WTC11 (cell line): ENCODE measurements around the gene PPP5C. TPM values are rescaled to one million over a fixed set of nuclear protein-coding genes. Genes with fewer than 3 reads are reported as not detected.

Experiments
- ATAC-seq: fragments of 200-7000 bp; cut with Tn5 transposase; 2 replicates; pipeline ENCODE4 v1.10.0; 2021; ENCODE audit warnings: mild to moderate bottlenecking, moderate library complexity
- CTCF ChIA-PET: fragments of 300-600 bp; sonication (Branson Sonifier 250); formaldehyde crosslinking; loops from one replicate; lab custom pipeline; 2021; ENCODE audit warnings: antibody characterized with exemption; lab: Charles Lee
- POLR2A ChIA-PET: fragments of 350-600 bp; sonication (Branson Sonifier 250); formaldehyde crosslinking; loops from one replicate; lab custom pipeline; 2021; ENCODE audit warnings: antibody characterized with exemption; lab: Charles Lee
- DNase-seq: peaks from one replicate; pipeline ENCODE4 v3.0.0; 2021; ENCODE audit warnings: low spot score
- H3K27ac Mint-ChIP-seq: 2 replicates; pipeline ENCODE4 v1.8.0; 2021; ENCODE audit warnings: mixed read lengths
- H3K27me3 Mint-ChIP-seq: 2 replicates; pipeline ENCODE4 v1.8.0; 2021; ENCODE audit warnings: low read depth, mild to moderate bottlenecking, moderate library complexity, mixed read lengths
- H3K36me3 Mint-ChIP-seq: 2 replicates; pipeline ENCODE4 v1.8.0; 2021; ENCODE audit warnings: mixed read lengths
- H3K4me1 Mint-ChIP-seq: 2 replicates; pipeline ENCODE4 v1.8.0; 2022; ENCODE audit warnings: mixed read lengths
- H3K4me3 Mint-ChIP-seq: 2 replicates; pipeline ENCODE4 v1.8.0; 2021; ENCODE audit warnings: mild to moderate bottlenecking, moderate library complexity, mixed read lengths
- H3K9me3 Mint-ChIP-seq: 2 replicates; pipeline ENCODE4 v1.8.0; 2021; ENCODE audit warnings: mixed read lengths
- ATF6 ChIP-seq: sonication (generic); formaldehyde crosslinking; IDR thresholded peaks from 2 replicates; pipeline ENCODE4 v1.8.1; 2023; ENCODE audit warnings: mild to moderate bottlenecking, missing genetic modification reagents
- CBFB ChIP-seq: sonication (generic); formaldehyde crosslinking; IDR thresholded peaks from 2 replicates; pipeline ENCODE4 v1.8.1; 2022; ENCODE audit warnings: mild to moderate bottlenecking, low read depth, missing genetic modification reagents
- ELF4 ChIP-seq: sonication (generic); formaldehyde crosslinking; IDR thresholded peaks from 2 replicates; pipeline ENCODE4 v1.8.1; 2022; ENCODE audit warnings: low read depth, mild to moderate bottlenecking, moderate library complexity, missing genetic modification reagents
- ERG ChIP-seq: fragments of 250-450 bp; sonication (Bioruptor Pico); IDR thresholded peaks from 2 replicates; pipeline ENCODE4 v1.8.0; 2021; ENCODE audit warnings: mild to moderate bottlenecking
- FOXK1 ChIP-seq: sonication (generic); formaldehyde crosslinking; IDR thresholded peaks from 2 replicates; pipeline ENCODE4 v1.8.0; 2022; ENCODE audit warnings: mild to moderate bottlenecking, moderate library complexity, missing genetic modification reagents
- IRF2 ChIP-seq: sonication (generic); formaldehyde crosslinking; IDR thresholded peaks from 2 replicates; pipeline ENCODE4 v1.8.0; 2022; ENCODE audit warnings: low read depth, missing genetic modification reagents, borderline replicate concordance
- NFE2L1 ChIP-seq: sonication (generic); formaldehyde crosslinking; IDR thresholded peaks from 2 replicates; pipeline ENCODE4 v1.8.1; 2023; ENCODE audit warnings: missing genetic modification reagents
- NFYB ChIP-seq: sonication (generic); formaldehyde crosslinking; conservative IDR thresholded peaks from 2 replicates; pipeline ENCODE4 v1.8.0; 2022; ENCODE audit warnings: low read depth, missing genetic modification reagents
- NR2C2 ChIP-seq: sonication (generic); formaldehyde crosslinking; IDR thresholded peaks from 2 replicates; pipeline ENCODE4 v1.8.0; 2022; ENCODE audit warnings: mild to moderate bottlenecking, missing genetic modification reagents
- RELA ChIP-seq: sonication (generic); formaldehyde crosslinking; IDR thresholded peaks from 2 replicates; pipeline ENCODE4 v1.8.1; 2022; ENCODE audit warnings: missing genetic modification reagents, mild to moderate bottlenecking, borderline replicate concordance
- TCF7 ChIP-seq: sonication (generic); formaldehyde crosslinking; IDR thresholded peaks from 2 replicates; pipeline ENCODE4 v1.8.0; 2022; ENCODE audit warnings: mild to moderate bottlenecking, low read depth, missing genetic modification reagents, moderate library complexity
- TP53 ChIP-seq: sonication (generic); formaldehyde crosslinking; IDR thresholded peaks from 2 replicates; pipeline ENCODE4 v1.8.1; 2023; ENCODE audit warnings: mild to moderate bottlenecking, missing genetic modification reagents
- USF1 ChIP-seq: sonication (generic); formaldehyde crosslinking; IDR thresholded peaks from 2 replicates; pipeline ENCODE4 v1.8.0; 2022; ENCODE audit warnings: mild to moderate bottlenecking, missing genetic modification reagents
- ZNF219 ChIP-seq: sonication (generic); formaldehyde crosslinking; IDR thresholded peaks from 2 replicates; pipeline ENCODE4 v1.8.0; 2023; ENCODE audit warnings: missing genetic modification reagents, mild to moderate bottlenecking, borderline replicate concordance
- ZNF281 ChIP-seq: sonication (generic); formaldehyde crosslinking; IDR thresholded peaks from 2 replicates; pipeline ENCODE4 v1.8.0; 2023; ENCODE audit warnings: mild to moderate bottlenecking, missing genetic modification reagents
- ZNF671 ChIP-seq: fragments of 250-450 bp; sonication (Bioruptor Pico); IDR thresholded peaks from 2 replicates; pipeline ENCODE4 v1.8.0; 2021; ENCODE audit warnings: mild to moderate bottlenecking
- total RNA-seq: library from RNA; stranded (reverse); gene quantifications from 3 replicates; pipeline ENCODE4 v1.2.3, GENCODE V29; 2021
- TF ChIP-seq, protein P1 (sequence below): fragments of 200-600 bp; IDR thresholded peaks from 2 replicates; pipeline ENCODE4 v1.8.0; 2022; ENCODE audit warnings: antibody characterized with exemption
- TF ChIP-seq, protein P2 (sequence below): sonication (generic); formaldehyde crosslinking; IDR thresholded peaks from 2 replicates; pipeline ENCODE4 v1.8.0; 2023; ENCODE audit warnings: missing genetic modification reagents
- TF ChIP-seq, protein P3 (sequence below): fragments of 250-450 bp; sonication (Bioruptor Pico); IDR thresholded peaks from 2 replicates; pipeline ENCODE4 v1.9.0; 2021; ENCODE audit warnings: moderate library complexity, mild to moderate bottlenecking, inconsistent platforms, borderline replicate concordance
- TF ChIP-seq, protein P4 (sequence below): sonication (generic); formaldehyde crosslinking; IDR thresholded peaks from 2 replicates; pipeline ENCODE4 v1.8.0; 2022; ENCODE audit warnings: mild to moderate bottlenecking, missing genetic modification reagents

The PPP5C gene
- total RNA-seq, 1 experiment from 2014 or later = 107 TPM

- no peaks in the 10 kb centered on the region for H3K9me3 Mint-ChIP-seq
- peaks cover 56% of the 10 kb centered on the region for H3K27me3 Mint-ChIP-seq
- H3K27ac Mint-ChIP-seq = no peak overlapping the region
- ChIA-PET POLR2A (interaction anchor here (0.6 kb wide), 1 partner anchor 8 kb away, joined by 4 read pairs; no protein-coding TSS in a partner anchor), CTCF (interaction anchor here (0.9 to 2.1 kb wide), 2 partner anchors 23 to 110 kb away, joined by 5 to 6 read pairs; no protein-coding TSS in a partner anchor)
- peak overlapping the region; percentile 87 for H3K4me3 Mint-ChIP-seq
- peaks cover 32% of the 10 kb centered on the region for H3K4me1 Mint-ChIP-seq
- ATAC-seq (no peak), DNase-seq (no peak)
- TF ChIP-seq NFE2L1 (CRISPR knock-in tag) (no peak), NFYB (no peak), ERG (CRISPR knock-in tag) (no peak), ZNF281 (CRISPR knock-in tag) (no peak), ATF6 (CRISPR knock-in tag) (no peak), CBFB (CRISPR knock-in tag) (no peak), RELA (CRISPR knock-in tag) (no peak), USF1 (CRISPR knock-in tag) (no peak), TP53 (CRISPR knock-in tag) (no peak), IRF2 (no peak), ZNF219 (CRISPR knock-in tag) (no peak), FOXK1 (no peak), TCF7 (CRISPR knock-in tag) (no peak), ELF4 (no peak), ZNF671 (CRISPR knock-in tag) (no peak), NR2C2 (CRISPR knock-in tag) (no peak)
- TF ChIP-seq, protein P1, sequence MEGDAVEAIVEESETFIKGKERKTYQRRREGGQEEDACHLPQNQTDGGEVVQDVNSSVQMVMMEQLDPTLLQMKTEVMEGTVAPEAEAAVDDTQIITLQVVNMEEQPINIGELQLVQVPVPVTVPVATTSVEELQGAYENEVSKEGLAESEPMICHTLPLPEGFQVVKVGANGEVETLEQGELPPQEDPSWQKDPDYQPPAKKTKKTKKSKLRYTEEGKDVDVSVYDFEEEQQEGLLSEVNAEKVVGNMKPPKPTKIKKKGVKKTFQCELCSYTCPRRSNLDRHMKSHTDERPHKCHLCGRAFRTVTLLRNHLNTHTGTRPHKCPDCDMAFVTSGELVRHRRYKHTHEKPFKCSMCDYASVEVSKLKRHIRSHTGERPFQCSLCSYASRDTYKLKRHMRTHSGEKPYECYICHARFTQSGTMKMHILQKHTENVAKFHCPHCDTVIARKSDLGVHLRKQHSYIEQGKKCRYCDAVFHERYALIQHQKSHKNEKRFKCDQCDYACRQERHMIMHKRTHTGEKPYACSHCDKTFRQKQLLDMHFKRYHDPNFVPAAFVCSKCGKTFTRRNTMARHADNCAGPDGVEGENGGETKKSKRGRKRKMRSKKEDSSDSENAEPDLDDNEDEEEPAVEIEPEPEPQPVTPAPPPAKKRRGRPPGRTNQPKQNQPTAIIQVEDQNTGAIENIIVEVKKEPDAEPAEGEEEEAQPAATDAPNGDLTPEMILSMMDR = no peak
- TF ChIP-seq, protein P2, sequence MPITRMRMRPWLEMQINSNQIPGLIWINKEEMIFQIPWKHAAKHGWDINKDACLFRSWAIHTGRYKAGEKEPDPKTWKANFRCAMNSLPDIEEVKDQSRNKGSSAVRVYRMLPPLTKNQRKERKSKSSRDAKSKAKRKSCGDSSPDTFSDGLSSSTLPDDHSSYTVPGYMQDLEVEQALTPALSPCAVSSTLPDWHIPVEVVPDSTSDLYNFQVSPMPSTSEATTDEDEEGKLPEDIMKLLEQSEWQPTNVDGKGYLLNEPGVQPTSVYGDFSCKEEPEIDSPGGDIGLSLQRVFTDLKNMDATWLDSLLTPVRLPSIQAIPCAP = no peak
- TF ChIP-seq, protein P3, sequence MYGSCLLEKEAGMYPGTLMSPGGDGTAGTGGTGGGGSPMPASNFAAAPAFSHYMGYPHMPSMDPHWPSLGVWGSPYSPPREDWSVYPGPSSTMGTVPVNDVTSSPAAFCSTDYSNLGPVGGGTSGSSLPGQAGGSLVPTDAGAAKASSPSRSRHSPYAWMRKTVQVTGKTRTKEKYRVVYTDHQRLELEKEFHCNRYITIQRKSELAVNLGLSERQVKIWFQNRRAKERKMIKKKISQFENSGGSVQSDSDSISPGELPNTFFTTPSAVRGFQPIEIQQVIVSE (CRISPR knock-in tag) = no peak
- TF ChIP-seq, protein P4, sequence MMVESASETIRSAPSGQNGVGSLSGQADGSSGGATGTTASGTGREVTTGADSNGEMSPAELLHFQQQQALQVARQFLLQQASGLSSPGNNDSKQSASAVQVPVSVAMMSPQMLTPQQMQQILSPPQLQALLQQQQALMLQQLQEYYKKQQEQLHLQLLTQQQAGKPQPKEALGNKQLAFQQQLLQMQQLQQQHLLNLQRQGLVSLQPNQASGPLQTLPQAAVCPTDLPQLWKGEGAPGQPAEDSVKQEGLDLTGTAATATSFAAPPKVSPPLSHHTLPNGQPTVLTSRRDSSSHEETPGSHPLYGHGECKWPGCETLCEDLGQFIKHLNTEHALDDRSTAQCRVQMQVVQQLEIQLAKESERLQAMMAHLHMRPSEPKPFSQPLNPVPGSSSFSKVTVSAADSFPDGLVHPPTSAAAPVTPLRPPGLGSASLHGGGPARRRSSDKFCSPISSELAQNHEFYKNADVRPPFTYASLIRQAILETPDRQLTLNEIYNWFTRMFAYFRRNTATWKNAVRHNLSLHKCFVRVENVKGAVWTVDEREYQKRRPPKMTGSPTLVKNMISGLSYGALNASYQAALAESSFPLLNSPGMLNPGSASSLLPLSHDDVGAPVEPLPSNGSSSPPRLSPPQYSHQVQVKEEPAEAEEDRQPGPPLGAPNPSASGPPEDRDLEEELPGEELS (CRISPR knock-in tag) = no peak
- H3K36me3 Mint-ChIP-seq = no peaks in the 10 kb centered on the region
Measured at GRCh38 chr19:46427518-46428045, 80.7 kb downstream of the PPP5C start.
